NCI-H2196 treated with DMSO at 0.1 percent for 48 hours (cell line): ENCODE measurements around the gene RNASEL.

Experiments used
- DNase-seq: peaks from one replicate; lab custom pipeline; 2025; ENCODE audit not compliant: unreplicated experiment; lab: John Stamatoyannopoulos, UW

Gene RNASEL

GRCh38 chr1:182622901-182623528 lies 34.0 kb upstream of the RNASEL start:
- DNase-seq, result no peak

DNA sequence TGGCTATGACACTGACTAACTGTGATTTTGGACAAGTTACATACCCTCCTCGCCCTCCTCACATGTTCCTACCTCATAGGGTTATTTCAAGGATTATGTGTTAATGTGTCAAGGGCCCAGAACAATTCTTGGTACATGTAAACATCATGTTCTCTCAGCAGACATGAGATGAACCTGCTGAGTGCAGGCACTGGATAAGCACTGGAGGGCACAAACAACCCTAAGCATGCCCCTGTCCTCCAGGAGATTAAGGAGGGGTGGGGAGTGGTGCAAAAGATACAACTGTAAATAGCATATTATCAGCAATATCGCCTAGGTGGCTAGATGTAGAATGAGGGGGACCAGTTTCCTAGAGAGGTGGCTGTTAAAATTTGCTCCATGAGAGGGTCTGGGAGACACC lies 32.9 kb upstream of the RNASEL start:
- DNase-seq, result no peak

GRCh38 chr1:182620924-182621585 lies 32.0 kb upstream of the RNASEL start:
- DNase-seq, result no peak

GRCh38 chr1:182617734-182618351 lies 28.8 kb upstream of the RNASEL start:
- no peak for DNase-seq

- no peak for DNase-seq
These were observed 28.0 kb upstream of the RNASEL start for GRCh38 chr1:182617014-182617429.

DNA sequence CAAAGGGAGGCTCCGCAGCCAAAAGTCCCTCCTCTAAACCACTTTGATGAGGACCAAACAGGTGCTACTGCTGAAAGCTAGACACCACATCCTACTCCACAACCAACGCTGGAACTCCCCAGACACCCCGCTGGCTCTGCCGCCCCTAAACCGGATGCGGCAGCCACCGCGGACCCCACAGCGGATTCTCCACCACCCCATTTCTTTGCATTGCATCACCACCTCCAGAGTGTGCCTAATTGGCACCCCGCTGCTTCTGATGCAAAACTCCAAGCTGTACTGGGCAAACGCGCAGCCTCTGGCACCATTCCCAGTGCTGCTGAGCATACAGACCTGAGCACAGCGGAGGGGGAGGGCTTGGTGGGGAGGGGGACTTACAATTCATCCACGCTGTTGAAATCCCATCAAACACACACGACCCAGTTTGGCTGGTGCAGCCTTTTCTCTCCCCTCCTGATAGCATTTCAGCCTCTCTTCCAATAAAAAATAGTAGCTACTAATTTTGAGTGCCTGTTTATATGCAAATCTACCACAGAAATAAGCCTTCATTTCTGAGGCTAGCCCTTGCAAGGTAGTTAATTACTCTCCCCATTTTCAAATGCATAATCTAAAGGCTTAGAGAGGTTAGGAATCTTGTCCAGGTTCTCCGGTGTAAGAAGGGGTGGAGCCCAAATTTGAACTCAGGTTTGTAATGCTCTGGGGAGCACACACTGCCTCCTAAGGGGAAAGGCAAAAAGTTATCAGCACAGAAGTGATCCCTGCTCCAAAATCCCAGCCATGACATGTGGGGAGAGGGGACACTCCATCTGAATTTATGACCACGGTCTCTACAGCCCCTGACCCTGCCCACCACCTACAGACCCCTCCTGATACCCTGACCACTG lies 27.3 kb upstream of the RNASEL start:
- DNase-seq, result peak; percentile 62

GRCh38 chr1:182615468-182616129 lies 26.5 kb upstream of the RNASEL start:
- DNase-seq, result no peak

GRCh38 chr1:182614796-182615454 lies 25.9 kb upstream of the RNASEL start:
- no peak for DNase-seq

DNA sequence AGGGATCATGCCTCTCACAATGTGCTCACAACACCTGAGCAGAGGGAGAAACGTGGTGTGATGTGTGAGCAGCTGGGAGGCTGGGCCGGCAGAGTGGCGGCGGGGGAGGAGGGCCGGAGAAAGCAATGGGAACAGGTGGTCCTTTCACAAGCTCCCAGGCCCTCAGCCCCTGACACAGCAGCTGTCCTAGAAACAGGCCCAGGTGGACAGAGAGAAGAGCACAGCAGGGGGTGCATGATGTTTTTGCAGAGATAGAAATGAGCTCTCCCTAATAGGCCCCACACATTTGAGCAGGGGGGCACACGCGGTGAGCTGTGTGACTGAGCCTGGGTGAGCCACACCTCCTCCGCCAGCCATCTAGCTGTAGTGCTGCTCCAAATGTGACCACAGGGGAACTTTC lies 22.7 kb upstream of the RNASEL start:
- DNase-seq, result peak; percentile 57

GRCh38 chr1:182611326-182611725 lies 22.3 kb upstream of the RNASEL start:
- DNase-seq, result no peak

GRCh38 chr1:182610606-182611194 lies 21.6 kb upstream of the RNASEL start:
- no peak for DNase-seq

DNA sequence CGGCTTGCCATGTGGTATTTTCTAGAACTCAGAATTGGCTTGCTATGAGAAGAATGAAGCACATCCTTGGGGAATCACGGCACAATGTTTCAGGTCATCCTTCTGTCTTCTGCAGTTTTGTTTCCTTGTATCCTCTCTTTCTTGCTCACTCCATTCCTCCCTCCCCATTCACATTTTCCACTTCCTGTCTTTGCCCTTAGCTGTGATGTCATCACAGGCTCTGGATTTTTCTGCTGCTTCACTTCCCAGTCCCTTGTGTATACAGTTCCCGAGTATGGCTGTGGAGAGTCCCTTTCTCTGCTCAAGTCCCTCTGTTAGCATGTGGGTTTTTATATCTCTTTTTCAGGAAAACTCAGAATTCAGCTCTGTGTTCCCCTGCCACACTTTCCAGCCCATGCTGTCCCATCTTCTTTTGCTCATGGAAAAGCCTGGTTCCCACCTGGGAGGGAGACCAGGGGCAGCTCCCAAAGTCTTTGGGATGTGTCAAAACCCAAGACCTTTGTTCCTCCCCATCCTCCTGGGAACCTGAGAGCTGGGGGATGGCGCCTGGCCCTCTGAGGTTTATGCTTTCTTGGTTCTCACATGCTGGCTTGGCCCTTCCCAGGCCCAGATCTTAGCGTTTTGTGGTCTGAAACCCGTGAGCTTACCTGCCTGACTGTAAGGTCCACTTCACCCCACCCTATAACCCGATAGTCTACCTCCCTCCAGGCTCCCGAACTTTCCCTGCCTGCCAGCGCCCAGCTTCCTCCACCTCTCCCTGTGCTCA lies 20.0 kb upstream of the RNASEL start:
- no peak for DNase-seq

DNA sequence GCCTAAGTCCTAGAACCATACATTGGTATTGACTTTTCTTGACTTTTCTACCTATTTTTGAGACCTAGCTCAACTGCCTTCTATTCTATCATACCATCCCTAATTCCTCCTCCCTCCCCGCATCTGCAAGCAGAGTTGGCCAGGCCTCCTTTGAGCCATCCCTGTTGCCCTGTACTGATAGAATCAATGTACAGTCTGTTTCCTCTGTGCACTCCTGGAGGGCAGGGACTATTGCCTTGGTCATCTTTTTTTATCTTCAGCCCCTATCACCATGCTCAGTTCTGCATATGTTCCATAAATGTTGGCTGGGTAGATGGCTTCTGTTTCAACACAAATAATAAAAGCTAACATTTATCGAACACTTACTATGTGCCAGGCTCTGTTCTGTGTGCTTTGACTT lies 19.2 kb upstream of the RNASEL start:
- DNase-seq, result no peak

DNA sequence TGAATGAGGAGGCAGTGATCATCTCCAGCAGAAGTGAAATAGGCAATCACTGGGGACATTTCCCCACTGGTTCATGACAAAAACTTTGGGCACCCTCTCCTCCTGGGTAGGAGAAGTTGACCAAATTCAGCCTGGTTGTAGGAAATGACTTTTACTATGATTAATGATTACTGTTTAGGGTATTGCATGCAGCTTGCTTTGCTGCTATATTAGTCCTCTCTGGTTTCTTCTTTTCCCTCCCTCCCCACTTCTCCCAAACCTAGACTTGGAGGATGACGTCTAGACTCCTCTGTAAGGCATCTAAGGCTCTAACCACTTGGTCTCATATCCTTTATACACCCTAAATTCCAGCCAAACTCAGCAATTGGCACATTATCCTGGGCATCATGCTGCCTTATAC lies 18.5 kb upstream of the RNASEL start:
- no peak for DNase-seq

- DNase-seq, result peak; percentile 88
These were observed 15.4 kb upstream of the RNASEL start, which contains the start of gene RGS16 for GRCh38 chr1:182604175-182605164. Gene RGS16 (minus strand): TSS chr1:182604389. CDS start chr1:182604259, 130 bp downstream.

GRCh38 chr1:182603646-182604174 lies 14.7 kb upstream of the RNASEL start:
- DNase-seq, result no peak

DNA sequence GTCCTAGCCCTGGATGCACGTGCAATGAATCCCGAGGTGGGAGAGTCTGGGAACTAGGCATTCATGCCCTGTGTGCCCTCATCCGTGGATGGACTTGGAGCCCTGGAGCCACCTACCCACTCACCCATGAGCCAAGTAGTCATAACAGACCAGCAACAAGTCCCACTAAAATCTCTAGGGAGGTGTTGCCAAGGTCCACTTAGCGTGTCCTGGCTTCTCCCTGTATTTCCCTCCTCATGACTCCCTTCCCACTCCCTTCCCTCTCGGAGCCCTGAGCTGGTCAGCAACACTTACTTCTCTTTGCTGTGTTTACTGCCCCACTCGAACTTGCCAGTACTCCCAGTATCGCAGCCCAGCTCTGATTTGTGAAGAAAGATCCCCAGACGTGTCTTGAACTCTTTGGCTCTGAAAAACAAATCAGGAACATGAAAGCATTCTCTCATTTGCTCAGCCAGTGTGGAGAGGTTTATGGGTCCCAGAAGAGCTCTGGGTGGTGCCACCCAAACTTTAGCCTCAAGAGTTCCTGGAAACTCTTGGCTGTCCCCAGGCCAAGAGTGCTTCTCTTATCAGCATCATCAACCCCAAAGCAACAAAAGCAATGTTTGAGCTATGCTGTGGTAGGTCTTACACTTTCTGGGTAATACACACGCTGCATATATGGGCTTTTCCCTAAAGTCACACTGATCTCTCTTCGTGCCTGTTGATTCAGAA lies 14.0 kb upstream of the RNASEL start:
- no peak for DNase-seq
